K562 (cell line): ENCODE results near the gene TTC33. TPM values are rescaled to one million over a fixed set of nuclear protein-coding genes. Genes with fewer than 3 reads are reported as not detected.

Source experiments
- ARHGAP35 ChIP-seq: fragments of 450-650 bp; IDR thresholded peaks from 2 replicates; pipeline ENCODE4 v1.6.1; 2018; ENCODE audit not compliant: partially characterized antibody
- CAMTA2 ChIP-seq: fragments of 250-450 bp; sonication (Bioruptor Pico); conservative IDR thresholded peaks from 2 replicates; pipeline ENCODE4 v1.5.1; 2022
- ETV5 ChIP-seq: sonication (generic); formaldehyde crosslinking; IDR thresholded peaks from 2 replicates; pipeline ENCODE4 v1.4.0; 2020; ENCODE audit warnings: low read depth, mild to moderate bottlenecking, missing genetic modification reagents
- L3MBTL2 ChIP-seq: fragments of 450-650 bp; IDR thresholded peaks from 2 replicates; pipeline ENCODE4 v1.6.1; 2016; ENCODE audit warnings: mild to moderate bottlenecking, moderate library complexity
- NCOA6 ChIP-seq: fragments of 450-650 bp; IDR thresholded peaks from 2 replicates; pipeline ENCODE4 v1.6.1; 2017; ENCODE audit warnings: mild to moderate bottlenecking
- NEUROD1 ChIP-seq: fragments of 150-350 bp; IDR thresholded peaks from 2 replicates; pipeline ENCODE4 v1.6.1; 2014; ENCODE audit warnings: borderline replicate concordance, low read length, low read depth; ENCODE audit not compliant: partially characterized antibody
- NFIX ChIP-seq: fragments of 250-450 bp; sonication (Bioruptor Pico); IDR thresholded peaks from 2 replicates; pipeline ENCODE4 v1.4.0; 2020; ENCODE audit warnings: low read depth, mild to moderate bottlenecking, moderate library complexity
- PTTG1 ChIP-seq: fragments of 450-650 bp; IDR thresholded peaks from 2 replicates; pipeline ENCODE4 v1.6.1; 2016; ENCODE audit warnings: low read depth, mild to moderate bottlenecking, missing genetic modification characterization, missing compliant biosample characterization
- THAP7 ChIP-seq: fragments of 250-450 bp; sonication (Bioruptor Pico); IDR thresholded peaks from 2 replicates; pipeline ENCODE4 v1.5.0; 2021
- TRIM28 ChIP-seq: fragments of 450-650 bp; IDR thresholded peaks from 2 replicates; pipeline ENCODE4 v1.6.1; 2017
- ZBTB49 ChIP-seq: sonication (generic); formaldehyde crosslinking; IDR thresholded peaks from 2 replicates; pipeline ENCODE4 v1.8.0; 2022; ENCODE audit warnings: missing genetic modification reagents, mild to moderate bottlenecking, borderline replicate concordance
- ZNF133 ChIP-seq: fragments of 250-450 bp; sonication (Bioruptor Pico); IDR thresholded peaks from 2 replicates; pipeline ENCODE4 v1.4.0; 2020; ENCODE audit warnings: mild to moderate bottlenecking
- ZNF444 ChIP-seq: fragments of 250-450 bp; sonication (Bioruptor Pico); IDR thresholded peaks from 2 replicates; pipeline ENCODE4 v1.4.0; 2020; ENCODE audit warnings: mild to moderate bottlenecking, moderate library complexity
- ZNF57 ChIP-seq: fragments of 450-650 bp; formaldehyde crosslinking; IDR thresholded peaks from 2 replicates; pipeline ENCODE4 v1.4.0; 2020; ENCODE audit warnings: mild to moderate bottlenecking, moderate library complexity
- ZNF75A ChIP-seq: fragments of 450-650 bp; formaldehyde crosslinking; IDR thresholded peaks from 2 replicates; pipeline ENCODE4 v1.4.0; 2020; ENCODE audit warnings: mild to moderate bottlenecking
- polyA plus RNA-seq, 8 experiments: library from polyadenylated mRNA; depleted of rRNA in 4 of 8; stranded (reverse) in 5 of 8; unstranded in 3 of 8; fragments of >200 nt; fragmentation: Nextera tagmentation in 2 of 8; fragmentation: Illumina TruSeq in 1 of 8; extraction: Ambion mirVana in 2 of 8; extraction: Trizol in 1 of 8; gene quantifications; 2 replicates each; pipeline versions ENCODE4 v1.2.1 to v1.2.3, GENCODE V29; 2011 to 2014; ENCODE audit warnings: inconsistent platforms in 1 of 8, missing spikeins in 1 of 8
- total RNA-seq, 7 experiments: library from RNA; depleted of rRNA in 6 of 7; stranded (reverse); fragments of >200 nt in 6 of 7; fragmentation: Illumina TruSeq in 2 of 7; extraction: Trizol in 2 of 7; gene quantifications; 2 replicates each; pipeline versions ENCODE4 v1.2.1 to v1.2.3, GENCODE V29; 2011 to 2021; ENCODE audit warnings: low replicate concordance in 1 of 7
- TF ChIP-seq, protein P1 (sequence below): fragments of 450-650 bp; IDR thresholded peaks from 2 replicates; pipeline ENCODE4 v1.6.1; 2018; ENCODE audit not compliant: partially characterized antibody
- TF ChIP-seq, protein P2 (sequence below): sonication (generic); formaldehyde crosslinking; IDR thresholded peaks from 2 replicates; pipeline ENCODE4 v1.8.0; 2023; ENCODE audit warnings: mild to moderate bottlenecking, missing genetic modification reagents
- TF ChIP-seq, protein P3 (sequence below): fragments of 250-450 bp; sonication (Bioruptor Pico); IDR thresholded peaks from 2 replicates; pipeline ENCODE4 v1.8.0; 2021; ENCODE audit warnings: moderate library complexity, mild to moderate bottlenecking, inconsistent platforms

Gene TTC33
- total and polyA plus RNA-seq, 9 of the 15 experiments (the other 6 are each of a cell fraction or from before 2014, with no cell fraction given), result 11.5 to 24.9 (median 21.1) TPM

DNA sequence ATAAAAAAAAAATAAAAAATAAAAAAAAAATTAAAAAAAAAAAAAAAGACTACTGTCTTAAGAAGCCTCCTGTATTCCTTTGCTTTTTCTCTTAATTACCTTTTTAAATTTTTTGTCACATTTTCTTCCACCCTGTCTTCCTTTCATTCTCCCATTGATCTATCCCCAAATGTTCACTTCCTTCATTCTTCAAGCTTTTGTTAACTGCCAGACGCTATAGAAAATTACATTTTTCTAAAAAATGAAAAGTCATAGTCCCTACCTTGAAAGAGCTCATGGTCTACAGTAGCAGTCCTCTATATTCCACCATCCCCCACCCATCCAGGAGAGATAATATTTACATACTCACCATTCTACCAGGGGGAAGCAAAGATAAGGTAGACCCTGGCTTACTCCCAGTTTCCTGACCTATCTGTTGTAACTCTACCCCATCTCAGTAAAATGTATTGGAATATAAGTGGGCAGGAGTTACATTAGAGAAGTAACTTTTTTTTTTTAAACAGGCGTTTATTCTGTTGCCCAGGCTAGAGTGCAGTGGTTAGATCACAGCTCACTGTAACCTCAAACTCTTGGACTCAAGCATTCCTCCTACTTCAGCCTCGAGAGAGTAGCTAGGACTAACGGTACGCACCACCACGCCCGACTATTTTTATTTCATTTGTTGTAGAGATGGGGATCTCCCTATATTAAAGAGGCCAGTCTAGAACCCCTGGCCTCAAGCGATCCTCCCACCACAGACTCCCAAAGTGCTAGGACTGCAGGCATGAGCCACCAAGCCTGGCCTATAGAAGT is 46.2 kb upstream of the TTC33 start (continued):
- TF ChIP-seq, protein P1, sequence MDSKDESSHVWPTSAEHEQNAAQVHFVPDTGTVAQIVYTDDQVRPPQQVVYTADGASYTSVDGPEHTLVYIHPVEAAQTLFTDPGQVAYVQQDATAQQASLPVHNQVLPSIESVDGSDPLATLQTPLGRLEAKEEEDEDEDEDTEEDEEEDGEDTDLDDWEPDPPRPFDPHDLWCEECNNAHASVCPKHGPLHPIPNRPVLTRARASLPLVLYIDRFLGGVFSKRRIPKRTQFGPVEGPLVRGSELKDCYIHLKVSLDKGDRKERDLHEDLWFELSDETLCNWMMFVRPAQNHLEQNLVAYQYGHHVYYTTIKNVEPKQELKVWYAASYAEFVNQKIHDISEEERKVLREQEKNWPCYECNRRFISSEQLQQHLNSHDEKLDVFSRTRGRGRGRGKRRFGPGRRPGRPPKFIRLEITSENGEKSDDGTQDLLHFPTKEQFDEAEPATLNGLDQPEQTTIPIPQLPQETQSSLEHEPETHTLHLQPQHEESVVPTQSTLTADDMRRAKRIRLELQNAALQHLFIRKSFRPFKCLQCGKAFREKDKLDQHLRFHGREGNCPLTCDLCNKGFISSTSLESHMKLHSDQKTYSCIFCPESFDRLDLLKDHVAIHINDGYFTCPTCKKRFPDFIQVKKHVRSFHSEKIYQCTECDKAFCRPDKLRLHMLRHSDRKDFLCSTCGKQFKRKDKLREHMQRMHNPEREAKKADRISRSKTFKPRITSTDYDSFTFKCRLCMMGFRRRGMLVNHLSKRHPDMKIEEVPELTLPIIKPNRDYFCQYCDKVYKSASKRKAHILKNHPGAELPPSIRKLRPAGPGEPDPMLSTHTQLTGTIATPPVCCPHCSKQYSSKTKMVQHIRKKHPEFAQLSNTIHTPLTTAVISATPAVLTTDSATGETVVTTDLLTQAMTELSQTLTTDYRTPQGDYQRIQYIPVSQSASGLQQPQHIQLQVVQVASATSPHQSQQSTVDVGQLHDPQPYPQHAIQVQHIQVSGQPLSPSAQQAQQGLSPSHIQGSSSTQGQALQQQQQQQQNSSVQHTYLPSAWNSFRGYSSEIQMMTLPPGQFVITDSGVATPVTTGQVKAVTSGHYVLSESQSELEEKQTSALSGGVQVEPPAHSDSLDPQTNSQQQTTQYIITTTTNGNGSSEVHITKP, result peak; percentile 54
- TF ChIP-seq ZNF133 (no peak), ZNF57 (CRISPR knock-in tag) (no peak; the same call in 1 of the 2 replicates), ETV5 (CRISPR knock-in tag) (no peak; the same call in 1 of the 2 replicates), ZNF444 (CRISPR knock-in tag) (no peak), NFIX (no peak), PTTG1 (no peak), ARHGAP35 (no peak), NCOA6 (peak; percentile 75), CAMTA2 (no peak), L3MBTL2 (no peak; the same call in none of the 2 replicates), TRIM28 (peak; percentile 75; the same call in 1 of the 2 replicates), THAP7 (no peak), NEUROD1 (peak; percentile 65), ZNF75A (no peak), ZBTB49 (CRISPR knock-in tag) (no peak)
- TF ChIP-seq, protein P2, sequence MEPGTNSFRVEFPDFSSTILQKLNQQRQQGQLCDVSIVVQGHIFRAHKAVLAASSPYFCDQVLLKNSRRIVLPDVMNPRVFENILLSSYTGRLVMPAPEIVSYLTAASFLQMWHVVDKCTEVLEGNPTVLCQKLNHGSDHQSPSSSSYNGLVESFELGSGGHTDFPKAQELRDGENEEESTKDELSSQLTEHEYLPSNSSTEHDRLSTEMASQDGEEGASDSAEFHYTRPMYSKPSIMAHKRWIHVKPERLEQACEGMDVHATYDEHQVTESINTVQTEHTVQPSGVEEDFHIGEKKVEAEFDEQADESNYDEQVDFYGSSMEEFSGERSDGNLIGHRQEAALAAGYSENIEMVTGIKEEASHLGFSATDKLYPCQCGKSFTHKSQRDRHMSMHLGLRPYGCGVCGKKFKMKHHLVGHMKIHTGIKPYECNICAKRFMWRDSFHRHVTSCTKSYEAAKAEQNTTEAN (CRISPR knock-in tag), result no peak
- TF ChIP-seq, protein P3, sequence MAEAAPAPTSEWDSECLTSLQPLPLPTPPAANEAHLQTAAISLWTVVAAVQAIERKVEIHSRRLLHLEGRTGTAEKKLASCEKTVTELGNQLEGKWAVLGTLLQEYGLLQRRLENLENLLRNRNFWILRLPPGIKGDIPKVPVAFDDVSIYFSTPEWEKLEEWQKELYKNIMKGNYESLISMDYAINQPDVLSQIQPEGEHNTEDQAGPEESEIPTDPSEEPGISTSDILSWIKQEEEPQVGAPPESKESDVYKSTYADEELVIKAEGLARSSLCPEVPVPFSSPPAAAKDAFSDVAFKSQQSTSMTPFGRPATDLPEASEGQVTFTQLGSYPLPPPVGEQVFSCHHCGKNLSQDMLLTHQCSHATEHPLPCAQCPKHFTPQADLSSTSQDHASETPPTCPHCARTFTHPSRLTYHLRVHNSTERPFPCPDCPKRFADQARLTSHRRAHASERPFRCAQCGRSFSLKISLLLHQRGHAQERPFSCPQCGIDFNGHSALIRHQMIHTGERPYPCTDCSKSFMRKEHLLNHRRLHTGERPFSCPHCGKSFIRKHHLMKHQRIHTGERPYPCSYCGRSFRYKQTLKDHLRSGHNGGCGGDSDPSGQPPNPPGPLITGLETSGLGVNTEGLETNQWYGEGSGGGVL, result no peak
